GM12891 (cell line): ENCODE measurements around the gene SERPINB1.

Source experiments
- PAX5 ChIP-seq: IDR thresholded peaks from 2 replicates; pipeline ENCODE4 v1.6.1; 2011; ENCODE audit warnings: low read length, moderate library complexity, mild to moderate bottlenecking; ENCODE audit not compliant: insufficient read depth, severe bottlenecking
- POLR2A ChIP-seq: IDR thresholded peaks from 2 replicates; pipeline ENCODE4 v1.6.1; 2011; ENCODE audit warnings: low read depth, low read length, control low read depth
- POLR2AphosphoS5 ChIP-seq: IDR thresholded peaks from 2 replicates; pipeline ENCODE4 v1.6.1; 2011; ENCODE audit warnings: low read depth, low read length, control low read depth
- POU2F2 ChIP-seq: IDR thresholded peaks from 2 replicates; pipeline ENCODE4 v1.6.1; 2011; ENCODE audit warnings: low read depth, mild to moderate bottlenecking, control low read depth, low read length, moderate library complexity
- SPI1 ChIP-seq: IDR thresholded peaks from 2 replicates; pipeline ENCODE4 v1.6.1; 2011; ENCODE audit warnings: low read depth, low read length, control low read depth
- TAF1 ChIP-seq: IDR thresholded peaks from 2 replicates; pipeline ENCODE4 v1.6.1; 2011; ENCODE audit warnings: low read depth, low read length, control low read depth

- TF ChIP-seq POLR2A (no peak), POLR2AphosphoS5 (no peak), TAF1 (no peak), PAX5 (no peak), POU2F2 (no peak), SPI1 (no peak)
Observed at GRCh38 chr6:2871953-2872352, 30.3 kb upstream of the SERPINB1 start.
